HUES6 (cell line): ENCODE results near the gene PTH2.
"Not testable (repeated sequence)": the region's sequence is repeated elsewhere in the genome, so short reads cannot be mapped to it uniquely, and the experiment has no call there.

Experiments
- H3K27ac ChIP-seq: 2 replicates; pipeline ENCODE4 v1.7.0; 2013; ENCODE audit warnings: low read depth, mild to moderate bottlenecking, low read length, inconsistent platforms
- H3K27me3 ChIP-seq: 2 replicates; pipeline ENCODE4 v1.6.1; 2013; ENCODE audit warnings: low read length; ENCODE audit not compliant: control insufficient read depth, insufficient read depth
- H3K36me3 ChIP-seq: 2 replicates; pipeline ENCODE4 v1.6.1; 2013; ENCODE audit warnings: low read length; ENCODE audit not compliant: control insufficient read depth, insufficient read depth
- H3K4me1 ChIP-seq: 2 replicates; pipeline ENCODE4 v1.6.1; 2013; ENCODE audit warnings: low read length; ENCODE audit not compliant: control insufficient read depth, insufficient read depth
- H3K4me3 ChIP-seq: 2 replicates; pipeline ENCODE4 v1.5.1; 2013; ENCODE audit warnings: low read depth, low read length
- H3K9ac ChIP-seq: one replicate; pipeline ENCODE4 v1.6.1; 2013; ENCODE audit warnings: mild to moderate bottlenecking, low read length
- H3K9me3 ChIP-seq: 2 replicates; pipeline ENCODE4 v1.6.1; 2013; ENCODE audit warnings: low read depth, low read length; ENCODE audit not compliant: control insufficient read depth, insufficient read depth

PTH2 gene

GRCh38 chr19:49447485-49448431 lies 24.5 kb upstream of the PTH2 start:
- 0 out of 2 replicates have a peak, but pooled peaks cover 5% of the 10 kb centered on the region for H3K4me1 ChIP-seq
- H3K36me3 ChIP-seq: peaks cover 36% of the 10 kb centered on the region
- no peak overlapping the region for H3K27ac ChIP-seq
- H3K27me3 ChIP-seq: no peaks in the 10 kb centered on the region
- H3K9me3 ChIP-seq: no peaks in the 10 kb centered on the region
- no peak overlapping the region for H3K9ac ChIP-seq
- no peak overlapping the region for H3K4me3 ChIP-seq

- Histone ChIP-seq H3K9me3 (no peaks in the 10 kb centered on the region), H3K9ac (no peak overlapping the region), H3K27me3 (peaks cover 13% of the 10 kb centered on the region), H3K4me3 (no peak overlapping the region), H3K36me3 (peaks cover 36% of the 10 kb centered on the region), H3K27ac (no peak overlapping the region), H3K4me1 (peaks cover 13% of the 10 kb centered on the region)
Measured at GRCh38 chr19:49445997-49446396, 22.8 kb upstream of the PTH2 start.

GRCh38 chr19:49444100-49444700 lies 21.0 kb upstream of the PTH2 start:
- Histone ChIP-seq H3K27me3 (peaks cover 31% of the 10 kb centered on the region), H3K4me1 (peaks cover 18% of the 10 kb centered on the region), H3K36me3 (peaks cover 24% of the 10 kb centered on the region)
- not testable (repeated sequence) for H3K27ac ChIP-seq, H3K9me3 ChIP-seq, H3K4me3 ChIP-seq, H3K9ac ChIP-seq

GRCh38 chr19:49443366-49444099 lies 20.3 kb upstream of the PTH2 start:
- Histone ChIP-seq H3K36me3 (peaks cover 19% of the 10 kb centered on the region), H3K9ac (peak overlapping the region; percentile 70), H3K4me3 (peak overlapping the region; percentile 92), H3K4me1 (peaks cover 18% of the 10 kb centered on the region), H3K27me3 (peaks cover 38% of the 10 kb centered on the region), H3K9me3 (no peaks in the 10 kb centered on the region), H3K27ac (no peak overlapping the region; the same call in 1 of the 2 replicates)

- H3K4me3 ChIP-seq: peak overlapping the region; percentile 92
- H3K27me3 ChIP-seq: peaks cover 44% of the 10 kb centered on the region
- no peak overlapping the region; the same call in 1 of the 2 replicates for H3K27ac ChIP-seq
- peaks cover 17% of the 10 kb centered on the region for H3K4me1 ChIP-seq
- H3K9me3 ChIP-seq: no peaks in the 10 kb centered on the region
- peaks cover 12% of the 10 kb centered on the region for H3K36me3 ChIP-seq
- peak overlapping the region; percentile 70 for H3K9ac ChIP-seq
Measured at GRCh38 chr19:49442771-49443365, 19.6 kb upstream of the PTH2 start.

- Histone ChIP-seq H3K9ac (no peak overlapping the region), H3K27me3 (peaks cover 50% of the 10 kb centered on the region), H3K4me3 (peak overlapping the region; percentile 56), H3K4me1 (peaks cover 13% of the 10 kb centered on the region), H3K9me3 (no peaks in the 10 kb centered on the region), H3K27ac (no peak overlapping the region), H3K36me3 (peaks cover 10% of the 10 kb centered on the region)
Measured at GRCh38 chr19:49442354-49442753, 19.1 kb upstream of the PTH2 start.

GRCh38 chr19:49441960-49442350 lies 18.7 kb upstream of the PTH2 start:
- H3K36me3 ChIP-seq: peaks cover 6% of the 10 kb centered on the region
- H3K9me3 ChIP-seq: no peaks in the 10 kb centered on the region
- peak overlapping the region; percentile 56 for H3K4me3 ChIP-seq
- peaks cover 13% of the 10 kb centered on the region for H3K4me1 ChIP-seq
- peaks cover 54% of the 10 kb centered on the region for H3K27me3 ChIP-seq
- H3K27ac ChIP-seq: no peak overlapping the region
- H3K9ac ChIP-seq: no peak overlapping the region

GRCh38 chr19:49441210-49441959 lies 18.1 kb upstream of the PTH2 start, which contains the start of gene SLC17A7:
Gene SLC17A7 (minus strand): TSS chr19:49441527. CDS start chr19:49441379, 148 bp downstream.
- Histone ChIP-seq H3K36me3 (peaks cover under 1% of the 10 kb centered on the region; the same call in 1 of the 2 replicates), H3K9ac (no peak within 1 kb of the TSS), H3K4me3 (peak within 1 kb of the TSS; percentile 59), H3K27me3 (peaks cover 59% of the 10 kb centered on the region), H3K27ac (no peak within 1 kb of the TSS), H3K4me1 (peaks cover 18% of the 10 kb centered on the region), H3K9me3 (no peaks in the 10 kb centered on the region)

GRCh38 chr19:49440439-49441209 lies 17.4 kb upstream of the PTH2 start:
- H3K27ac ChIP-seq: no peak overlapping the region
- H3K36me3 ChIP-seq: no peaks in the 10 kb centered on the region
- peak overlapping the region; percentile 59 for H3K4me3 ChIP-seq
- H3K9me3 ChIP-seq: no peaks in the 10 kb centered on the region
- no peak overlapping the region for H3K9ac ChIP-seq
- peaks cover 25% of the 10 kb centered on the region for H3K4me1 ChIP-seq
- peaks cover 67% of the 10 kb centered on the region for H3K27me3 ChIP-seq
